Right forelimb (tissue), 1 donor: Measurements from ENCODE around the gene PTX4.

Source experiments
- DNase-seq: peaks from one replicate; pipeline ENCODE4 v3.0.0-alpha.2; 2018

The PTX4 gene

DNA sequence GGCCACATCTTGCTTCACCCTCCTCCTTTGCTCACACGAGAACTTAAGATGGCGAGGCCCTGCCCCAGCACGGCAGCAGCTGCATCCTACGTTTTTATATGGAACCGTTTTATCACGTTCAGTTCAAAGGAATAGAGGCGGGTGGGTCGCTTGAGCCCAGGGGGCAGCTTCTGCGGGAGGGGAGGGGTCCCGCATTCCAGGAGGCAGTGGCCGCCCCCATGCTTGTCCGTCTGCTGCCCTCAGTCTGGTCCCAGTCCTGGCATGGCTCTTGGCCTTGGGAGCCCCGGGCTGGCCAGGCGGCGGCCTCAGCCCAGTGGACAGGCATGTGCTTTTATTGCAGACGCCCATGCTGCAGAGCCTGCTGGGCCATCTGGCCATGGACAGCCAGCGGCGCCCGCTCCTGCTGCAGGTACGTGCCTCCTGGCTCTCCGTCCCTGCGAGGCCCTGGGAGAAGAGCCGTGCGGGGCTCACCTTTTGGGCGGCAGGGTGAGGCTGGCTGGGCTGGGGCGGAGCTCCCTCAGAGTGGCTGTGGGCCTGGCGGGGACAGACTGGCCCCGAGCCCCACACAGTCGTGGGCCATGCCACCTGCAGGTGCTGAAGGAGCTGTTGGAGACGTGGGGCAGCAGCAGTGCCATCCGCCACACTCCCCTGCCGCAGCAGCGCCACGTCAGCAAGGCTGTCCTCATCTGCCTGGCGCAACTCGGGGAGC lies 11.2 kb upstream of the PTX4 start:
- no peak for DNase-seq

DNA sequence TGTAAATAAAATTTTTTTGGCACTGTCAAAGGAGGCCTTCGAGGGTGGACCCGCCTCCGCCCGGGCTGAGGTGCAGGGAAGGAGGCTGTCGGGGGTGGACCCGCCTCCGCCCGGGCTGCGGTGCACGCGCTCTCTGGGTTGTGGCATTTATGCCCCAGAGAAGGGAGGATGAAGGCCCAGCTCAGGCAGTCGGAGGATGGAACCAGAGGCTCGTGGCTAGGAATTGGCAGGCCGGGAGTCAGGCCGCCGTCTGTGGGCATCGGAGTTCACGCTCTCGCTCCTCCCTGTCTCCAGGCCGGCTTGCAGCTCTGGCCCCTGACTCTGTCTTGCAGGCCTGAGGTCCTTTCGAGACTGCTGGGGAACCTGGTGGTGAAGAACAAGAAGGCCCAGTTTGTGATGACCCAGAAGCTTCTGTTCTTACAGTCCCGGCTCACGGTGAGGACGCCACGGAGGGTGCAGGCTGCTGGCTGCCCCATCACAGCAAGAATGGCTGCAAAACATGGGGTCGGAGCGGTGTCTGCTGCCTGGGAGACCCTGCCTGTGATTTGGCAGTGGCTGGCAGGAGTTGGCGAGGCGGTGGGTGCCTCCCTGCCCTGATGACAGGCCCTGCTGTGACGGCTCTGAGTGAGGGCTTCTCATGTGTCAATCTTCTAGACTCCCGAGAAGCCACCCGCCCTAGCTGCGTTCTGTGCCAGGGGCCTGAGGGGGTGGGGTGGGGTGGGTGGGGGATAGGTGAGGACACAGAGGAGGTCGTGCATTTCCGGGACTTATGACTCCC lies 10.3 kb upstream of the PTX4 start:
- DNase-seq = no peak

DNA sequence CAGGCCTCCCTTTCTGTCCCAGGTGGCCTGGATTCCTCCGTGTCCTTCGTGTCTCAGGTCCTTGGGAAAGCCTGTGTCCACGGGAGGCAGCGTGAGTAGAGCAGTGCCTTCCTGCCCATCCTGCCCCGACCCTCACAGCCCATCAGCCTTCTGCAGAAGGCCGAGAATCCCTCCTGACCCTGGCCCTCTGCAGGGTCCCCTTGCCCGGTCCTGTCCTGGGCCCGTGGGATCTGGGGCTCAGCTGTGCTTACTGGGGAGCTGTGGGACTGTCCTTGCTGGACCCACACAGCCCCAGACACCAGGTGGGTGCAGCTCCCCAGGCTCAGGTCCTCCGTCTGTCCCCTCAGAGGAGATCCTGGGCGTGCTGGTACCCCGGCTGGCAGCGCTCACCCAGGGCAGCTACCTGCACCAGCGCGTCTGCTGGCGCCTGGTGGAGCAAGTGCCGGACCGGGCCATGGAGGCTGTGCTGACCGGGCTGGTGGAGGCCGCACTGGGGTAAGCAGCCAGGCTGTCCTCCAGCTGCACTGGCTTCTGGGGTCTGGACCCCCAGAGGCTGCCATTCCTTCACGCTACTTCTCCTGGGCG lies 8.4 kb upstream of the PTX4 start:
- DNase-seq = no peak

- DNase-seq = no peak
Measured at GRCh38 chr16:1496464-1496863, 7.7 kb upstream of the PTX4 start.

DNA sequence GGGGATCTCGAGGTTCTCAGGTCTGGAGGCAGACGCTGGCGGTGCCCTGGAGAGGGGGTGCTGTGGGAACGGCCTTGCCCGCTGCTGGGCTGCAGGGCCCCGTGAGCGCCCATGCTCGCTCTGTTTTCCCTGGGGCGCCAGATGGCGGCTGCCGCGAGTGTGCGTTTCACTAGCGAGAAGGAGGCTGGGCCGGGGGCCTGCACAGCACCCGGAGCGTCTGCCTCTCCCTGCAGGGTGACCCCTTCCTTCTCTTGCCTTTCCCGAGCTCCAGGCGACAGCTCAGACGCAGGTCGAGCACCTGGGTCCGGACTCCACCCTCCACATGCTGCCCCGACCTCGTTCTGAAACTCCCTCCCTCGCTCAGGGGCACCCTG lies 7.1 kb upstream of the PTX4 start:
- no peak for DNase-seq

DNA sequence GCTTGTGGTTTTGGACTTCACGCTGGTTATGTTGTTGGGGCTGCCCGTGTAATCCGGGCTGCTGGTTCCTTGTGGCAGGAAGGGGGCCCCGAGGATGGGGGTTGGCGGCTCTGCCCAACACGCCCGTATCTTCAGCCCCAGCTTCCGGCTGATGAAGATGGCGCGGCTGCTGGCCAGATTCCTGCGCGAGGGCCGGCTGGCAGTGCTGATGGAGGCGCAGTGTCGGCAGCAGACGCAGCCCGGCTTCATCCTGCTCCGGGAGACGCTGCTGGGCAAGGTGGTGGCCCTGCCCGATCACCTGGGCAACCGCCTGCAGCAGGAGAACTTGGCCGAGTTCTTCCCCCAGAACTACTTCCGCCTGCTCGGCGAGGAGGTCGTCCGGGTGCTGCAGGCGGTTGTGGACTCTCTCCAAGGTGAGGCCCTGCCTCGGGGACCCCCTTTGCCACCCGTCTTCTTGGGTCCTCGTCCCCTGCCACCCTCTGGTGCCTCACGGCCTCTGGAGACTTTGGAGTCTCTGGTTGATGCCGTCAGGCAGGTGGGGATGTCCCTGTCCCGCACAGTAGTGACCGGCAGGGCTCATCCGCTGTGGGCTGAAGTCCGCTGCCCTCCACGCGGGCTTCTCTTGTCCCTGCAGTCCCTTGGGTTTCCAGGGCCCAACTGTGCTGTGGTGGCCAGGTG lies 6.6 kb upstream of the PTX4 start:
- no peak for DNase-seq

- DNase-seq = no peak
Measured at GRCh38 chr16:1494711-1495110, 6.0 kb upstream of the PTX4 start.

- DNase-seq = no peak
Measured at GRCh38 chr16:1494129-1494640, 5.4 kb upstream of the PTX4 start.

DNA sequence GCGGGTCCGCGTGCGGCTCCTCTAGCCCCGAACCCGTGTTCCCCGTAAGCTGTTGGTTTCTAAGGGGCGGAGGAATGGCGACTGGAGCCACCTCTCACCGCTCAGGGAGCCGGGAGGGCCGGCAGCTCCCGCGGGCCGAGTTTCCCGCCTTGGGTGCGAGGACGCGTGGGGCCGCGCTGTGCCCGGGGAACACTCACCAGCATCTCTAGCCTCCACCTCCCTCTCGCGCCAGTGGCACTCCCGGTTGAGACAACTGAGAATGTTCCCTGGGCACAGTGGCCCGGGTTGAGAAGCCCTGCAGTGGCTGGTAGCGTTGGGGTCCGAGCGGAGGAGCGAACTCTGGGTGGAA lies 5.0 kb upstream of the PTX4 start:
- DNase-seq = no peak

GRCh38 chr16:1492923-1493745 lies 4.4 kb upstream of the PTX4 start, which contains the start of gene TELO2:
TSS of gene TELO2 (plus strand) at chr16:1493360. CDS start at chr16:1494282, 922 bp downstream.
- DNase-seq = peak; percentile 94

DNA sequence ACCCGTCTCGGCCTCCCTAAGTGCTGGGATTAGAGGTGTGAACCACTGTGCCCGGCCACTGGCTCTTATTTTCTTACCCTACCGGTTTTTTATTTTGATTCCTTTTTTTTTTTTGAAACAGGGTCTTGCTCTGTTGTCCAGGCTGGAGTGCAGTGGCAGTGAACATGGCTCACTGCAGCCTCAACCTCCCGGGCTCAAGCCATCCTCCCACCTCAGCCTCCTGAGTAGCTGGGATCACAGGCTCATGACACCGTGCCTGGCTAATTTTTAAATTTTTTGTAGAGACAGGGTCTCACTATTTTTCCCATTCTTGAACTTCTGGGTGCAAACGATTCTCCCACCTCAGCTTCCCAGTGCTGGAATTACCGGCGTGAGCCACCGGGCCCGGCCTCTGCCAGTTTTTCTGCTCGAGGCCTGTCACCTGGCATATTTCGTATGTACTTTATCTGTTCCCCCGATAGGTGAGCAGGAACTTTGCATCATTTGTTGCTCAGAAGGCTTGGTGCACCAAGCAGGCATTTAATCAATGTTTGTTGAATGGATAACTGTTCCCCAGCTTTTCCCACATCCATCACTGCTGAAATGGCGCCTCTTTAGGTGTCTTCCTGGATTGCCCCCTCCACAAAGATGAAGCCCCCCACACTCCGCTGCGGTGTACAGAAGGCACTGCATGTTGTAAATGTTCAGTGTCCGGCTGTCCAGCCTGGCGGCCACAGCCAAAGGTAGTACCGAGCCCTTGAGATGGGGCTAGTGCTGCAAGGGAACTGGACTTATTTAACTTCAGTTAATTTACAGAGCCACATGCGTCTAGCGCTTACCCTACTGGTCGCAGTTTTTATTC lies 3.6 kb upstream of the PTX4 start:
- no peak for DNase-seq

- no peak for DNase-seq
Measured at GRCh38 chr16:1491327-1491726, 2.6 kb upstream of the PTX4 start.

DNA sequence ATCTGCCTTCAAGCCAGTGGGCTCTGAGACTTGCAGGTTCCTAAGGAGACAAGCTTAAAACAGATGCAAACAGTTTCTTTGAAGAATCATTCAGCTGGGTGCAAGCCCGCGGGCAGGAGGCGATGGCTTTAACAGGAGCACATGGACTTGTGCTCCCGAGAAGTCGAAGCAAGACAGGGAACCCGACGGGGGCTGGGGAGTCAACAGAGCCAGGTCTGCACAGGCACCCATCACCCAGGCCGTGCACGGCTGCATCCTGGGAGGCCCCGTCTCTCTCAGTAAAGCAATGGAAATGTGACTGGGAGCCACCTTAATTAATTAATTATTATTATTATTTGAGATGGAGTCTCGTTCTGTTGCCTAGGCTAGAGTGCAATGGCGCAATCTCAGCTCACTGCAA lies 333 bp upstream of the PTX4 start:
- DNase-seq = no peak

DNA sequence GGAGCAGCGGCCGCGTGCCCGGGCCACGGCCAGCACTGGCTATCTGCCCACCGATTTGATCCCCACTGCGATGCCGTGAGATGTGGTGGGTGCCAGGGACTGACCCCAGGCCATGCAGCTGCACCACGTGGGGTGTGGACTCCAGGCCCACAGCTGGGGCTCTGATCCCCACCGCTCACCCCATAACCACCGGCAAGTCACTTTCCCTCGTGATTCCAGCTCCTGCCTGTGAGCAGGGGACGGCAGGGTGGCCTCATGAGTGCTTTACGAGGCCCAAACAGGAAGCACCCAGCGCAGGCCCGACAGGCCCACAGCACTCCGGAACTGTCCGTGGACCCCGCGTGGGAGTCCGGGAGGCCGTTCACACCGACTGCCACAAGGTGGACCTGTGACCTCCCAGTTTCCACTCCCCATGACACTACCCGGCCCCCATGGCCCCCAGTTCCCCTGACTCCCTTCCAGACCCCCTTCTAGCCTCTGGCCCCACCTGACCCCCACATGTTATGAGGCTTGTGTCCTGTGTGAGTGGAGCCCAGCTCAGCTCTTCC lies 616 bp downstream of the PTX4 start:
- no peak for DNase-seq

GRCh38 chr16:1487395-1488053 lies 1.2 kb downstream of the PTX4 start:
- DNase-seq = no peak

GRCh38 chr16:1486551-1487390 lies 2.0 kb downstream of the PTX4 start:
- no peak for DNase-seq

GRCh38 chr16:1485847-1486496 lies 2.8 kb downstream of the PTX4 start:
- no peak for DNase-seq

DNA sequence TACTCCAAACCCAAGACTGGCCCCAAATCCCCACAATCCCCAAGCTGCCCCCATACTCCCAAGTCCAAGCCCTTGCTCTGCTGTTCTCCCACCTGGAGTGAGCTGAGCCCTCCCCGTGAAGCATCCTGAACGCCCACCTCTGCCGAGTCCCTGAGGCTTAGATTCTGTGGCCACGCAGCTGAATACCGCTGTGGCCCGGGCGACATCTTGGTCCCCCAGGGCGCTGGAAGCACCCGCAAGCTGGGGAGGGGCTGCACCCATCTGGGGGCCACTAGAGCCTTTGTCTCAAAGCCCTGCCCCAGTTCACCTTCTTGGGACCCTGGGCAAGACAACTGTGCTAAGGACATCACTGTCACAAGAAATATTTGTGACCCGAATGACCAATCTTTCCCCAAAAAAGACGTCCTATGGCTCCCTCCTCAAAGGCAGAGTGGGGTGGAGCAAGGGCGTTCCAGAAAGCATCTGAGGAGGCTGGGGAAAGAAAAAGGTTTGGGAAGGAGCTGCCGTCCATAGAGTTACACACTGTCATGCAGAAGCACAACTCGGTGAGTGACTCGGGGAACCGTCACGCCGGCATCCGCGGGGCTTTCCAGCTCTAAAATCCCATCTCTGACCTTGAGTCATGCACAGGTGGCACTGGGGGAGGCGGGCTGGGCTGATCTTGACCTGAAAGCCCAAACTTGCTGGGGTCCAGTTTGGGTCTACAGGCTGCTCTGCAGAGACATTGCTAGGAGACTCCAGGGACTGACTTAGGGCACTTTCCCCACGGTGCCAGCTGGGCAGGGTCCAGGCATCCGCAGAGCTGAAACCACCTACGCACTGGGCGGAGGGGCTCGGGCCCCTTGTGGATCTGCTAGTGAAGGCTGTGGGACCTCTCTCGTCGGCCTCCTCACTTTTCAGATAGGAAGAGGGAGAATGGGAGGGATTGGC lies 6.6 kb downstream of the PTX4 start:
- DNase-seq = no peak
